Activated CD8-positive, alpha-beta T cell treated with anti-CD3 and anti-CD28 coated beads, Interleukin-2, amount 10 ng/mL, durations not matched to agents 7 days and 5 days (primary cell): ENCODE data around the gene DHRS4. TPM values are rescaled to one million over a fixed set of nuclear protein-coding genes. Genes with fewer than 3 reads are reported as not detected.
A peak's percentile ranks its signal among the peaks of the same experiment; 100 is the strongest.
"Not testable (repeated sequence)": the region's sequence is repeated elsewhere in the genome, so short reads cannot be mapped to it uniquely, and the experiment has no call there.

Experiments
- ATAC-seq: fragments of 150-1000 bp; cut with Tn5 transposase; one replicate; pipeline ENCODE4 v1.10.0; 2021; ENCODE audit warnings: moderate library complexity
- CTCF ChIA-PET: fragments of 350-600 bp; sonication (Branson Sonifier 250); formaldehyde crosslinking; loops from one replicate; lab custom pipeline; 2021; ENCODE audit warnings: antibody characterized with exemption; lab: Charles Lee
- POLR2A ChIA-PET: fragments of 350-600 bp; sonication (Branson Sonifier 250); formaldehyde crosslinking; loops from one replicate; lab custom pipeline; 2021; ENCODE audit warnings: antibody characterized with exemption; lab: Charles Lee
- DNase-seq: peaks from one replicate; pipeline ENCODE4 v3.0.0-alpha.2; 2020
- H3K27ac Mint-ChIP-seq: one replicate; pipeline ENCODE4 v1.8.0; 2021; ENCODE audit warnings: mild to moderate bottlenecking, mixed read lengths
- H3K27me3 Mint-ChIP-seq: one replicate; pipeline ENCODE4 v1.8.0; 2021; ENCODE audit warnings: low read depth, mixed read lengths
- H3K36me3 Mint-ChIP-seq: one replicate; pipeline ENCODE4 v1.8.0; 2021; ENCODE audit warnings: low read depth, mixed read lengths
- H3K4me1 Mint-ChIP-seq: one replicate; pipeline ENCODE4 v1.8.0; 2021; ENCODE audit warnings: low read depth, mixed read lengths
- H3K4me3 Mint-ChIP-seq: one replicate; pipeline ENCODE4 v1.8.0; 2021; ENCODE audit warnings: mild to moderate bottlenecking, mixed read lengths
- H3K9me3 Mint-ChIP-seq: one replicate; pipeline ENCODE4 v1.8.0; 2022; ENCODE audit warnings: mixed read lengths; ENCODE audit not compliant: insufficient read depth
- total RNA-seq, 2 experiments: library from RNA; stranded (reverse); gene quantifications; one replicate each; pipeline ENCODE4 v1.2.3, GENCODE V29; 2021

Gene DHRS4
- total RNA-seq, 2 experiments from 2014 or later: 18.3 to 19.4 TPM

DNA sequence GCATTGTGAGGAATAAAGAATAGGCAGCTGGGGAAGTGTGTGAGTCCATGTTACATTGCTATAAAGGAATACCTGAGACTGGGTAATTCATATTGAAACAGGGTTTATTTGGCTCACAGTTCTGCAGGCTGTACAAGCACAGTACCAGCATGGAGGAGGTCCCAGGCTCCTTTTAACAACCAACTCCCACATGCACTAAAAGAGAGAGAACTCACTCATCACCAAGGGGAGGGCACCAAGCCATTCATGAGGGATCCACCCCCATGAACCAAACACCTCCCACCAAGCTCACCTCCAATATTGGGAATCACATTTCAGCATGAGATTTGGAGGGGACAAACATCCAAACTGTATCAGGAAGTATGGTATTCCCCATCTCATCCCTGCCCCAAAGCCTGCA, 11.9 kb upstream of the DHRS4 start:
- H3K36me3 Mint-ChIP-seq: no peaks in the 10 kb centered on the region
- no peaks in the 10 kb centered on the region for H3K27me3 Mint-ChIP-seq
- H3K9me3 Mint-ChIP-seq: no peaks in the 10 kb centered on the region
- H3K27ac Mint-ChIP-seq: no peak overlapping the region
- ChIA-PET CTCF (no interaction called here), POLR2A (no interaction called here)
- no peaks in the 10 kb centered on the region for H3K4me1 Mint-ChIP-seq
- DNase-seq: no peak
- no peak for ATAC-seq
- no peak overlapping the region for H3K4me3 Mint-ChIP-seq

DNA sequence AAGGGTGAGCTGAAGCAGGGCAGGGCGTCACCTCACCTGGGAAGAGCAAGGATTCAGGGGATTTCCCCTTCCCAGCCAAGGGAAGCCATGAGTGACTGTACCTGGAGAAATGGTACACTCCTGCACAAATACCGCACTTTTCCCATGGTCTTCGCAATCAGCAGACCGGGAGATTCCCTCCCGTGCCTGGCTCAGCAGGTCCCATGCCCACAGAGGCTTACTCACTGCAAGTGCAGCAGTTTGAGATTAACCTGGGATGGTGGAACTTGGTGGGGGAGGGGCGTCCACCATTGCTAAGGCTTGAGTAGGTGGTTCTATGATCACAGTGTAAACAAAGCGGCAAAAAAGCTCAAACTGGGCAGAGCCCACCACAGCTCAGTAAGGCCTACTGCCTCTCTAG, 11.0 kb upstream of the DHRS4 start:
- ChIA-PET POLR2A (no interaction called here), CTCF (no interaction called here)
- Mint-ChIP-seq H3K36me3 (no peaks in the 10 kb centered on the region), H3K27ac (no peak overlapping the region), H3K27me3 (no peaks in the 10 kb centered on the region), H3K4me1 (no peaks in the 10 kb centered on the region), H3K4me3 (no peak overlapping the region), H3K9me3 (no peaks in the 10 kb centered on the region)
- no peak for ATAC-seq
- no peak for DNase-seq

DNA sequence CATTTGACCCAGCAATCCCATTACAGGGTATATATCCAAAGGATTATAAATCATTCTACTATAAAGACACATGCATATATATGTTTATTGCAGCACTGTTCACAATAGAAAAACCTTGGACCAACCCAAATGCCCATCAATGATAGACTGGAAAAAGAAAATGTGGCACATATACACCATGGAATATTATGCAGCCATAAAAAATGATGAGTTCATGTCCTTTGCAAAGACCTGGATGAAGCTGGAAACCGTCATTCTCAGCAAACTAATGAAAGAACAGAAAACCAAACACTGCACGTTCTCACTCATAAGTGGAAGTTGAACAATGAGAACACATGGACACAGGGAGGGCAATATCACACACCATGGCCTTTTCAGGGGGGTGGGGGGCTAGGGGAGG, 4.5 kb upstream of the DHRS4 start:
- H3K4me3 Mint-ChIP-seq, H3K27me3 Mint-ChIP-seq, H3K36me3 Mint-ChIP-seq, ATAC-seq, CTCF ChIA-PET, H3K9me3 Mint-ChIP-seq, H3K27ac Mint-ChIP-seq, DNase-seq, POLR2A ChIA-PET: not testable (repeated sequence)
- H3K4me1 Mint-ChIP-seq: peaks cover 21% of the 10 kb centered on the region

DNA sequence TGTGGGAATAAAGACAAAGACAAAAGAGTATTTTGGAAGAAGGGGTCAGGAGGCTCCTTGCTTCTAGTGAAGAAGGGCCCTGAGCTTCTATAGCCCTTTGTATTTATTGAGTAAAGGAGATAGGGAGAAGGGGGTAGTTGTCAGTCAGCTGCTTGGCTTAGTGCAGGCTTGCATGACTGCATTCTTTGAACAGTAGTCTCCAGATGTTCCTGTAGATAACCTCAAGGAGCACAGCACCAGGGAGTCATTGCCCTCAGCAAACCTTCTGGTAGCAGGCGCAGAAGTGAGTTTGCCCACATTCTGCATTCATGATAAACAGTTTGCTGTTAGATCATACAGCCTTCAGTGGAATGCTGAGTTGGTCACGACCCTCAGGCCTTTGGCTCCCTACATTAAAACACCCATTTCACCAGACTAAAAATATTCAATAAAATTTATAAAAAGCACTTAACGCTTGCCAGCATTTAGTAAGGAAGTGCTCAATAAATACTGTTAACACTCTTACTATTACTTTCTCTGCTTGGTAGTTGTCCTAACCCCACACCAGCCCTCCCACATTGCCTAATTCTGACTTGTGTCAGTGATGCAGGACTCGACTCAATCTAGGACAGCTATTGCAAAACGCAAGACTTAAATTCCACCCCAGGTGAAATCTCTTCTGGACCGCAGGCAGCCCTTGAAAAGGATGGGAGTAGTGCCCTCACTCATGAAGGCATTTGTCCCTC, 3.0 kb upstream of the DHRS4 start:
- Mint-ChIP-seq H3K4me3 (no peak overlapping the region), H3K4me1 (peaks cover 29% of the 10 kb centered on the region), H3K27ac (no peak overlapping the region), H3K27me3 (peaks cover 2% of the 10 kb centered on the region), H3K36me3 (peaks cover 10% of the 10 kb centered on the region), H3K9me3 (no peaks in the 10 kb centered on the region)
- CTCF ChIA-PET: no interaction called here
- DNase-seq: no peak
- ATAC-seq: no peak
- POLR2A ChIA-PET: no interaction called here

DNA sequence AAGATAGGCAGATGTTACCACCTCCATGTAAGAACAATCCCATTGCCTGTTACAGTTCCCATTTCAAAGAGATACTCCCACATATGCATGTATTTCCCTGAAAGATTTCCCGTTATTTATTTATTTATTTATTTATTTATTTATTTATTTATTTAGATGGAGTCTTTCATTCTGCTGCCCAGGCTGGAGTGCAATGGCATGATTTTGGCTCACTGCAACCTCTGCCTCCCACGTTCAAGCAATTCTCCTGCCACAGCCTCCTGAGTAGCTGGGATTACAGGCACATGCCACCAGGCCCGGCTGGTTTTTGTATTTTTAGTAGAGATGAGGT, 2.5 kb upstream of the DHRS4 start:
- H3K27ac Mint-ChIP-seq, H3K27me3 Mint-ChIP-seq, ATAC-seq, H3K4me3 Mint-ChIP-seq, CTCF ChIA-PET, POLR2A ChIA-PET, H3K9me3 Mint-ChIP-seq, DNase-seq: not testable (repeated sequence)
- H3K36me3 Mint-ChIP-seq: peaks cover 13% of the 10 kb centered on the region
- peaks cover 29% of the 10 kb centered on the region for H3K4me1 Mint-ChIP-seq

DNA sequence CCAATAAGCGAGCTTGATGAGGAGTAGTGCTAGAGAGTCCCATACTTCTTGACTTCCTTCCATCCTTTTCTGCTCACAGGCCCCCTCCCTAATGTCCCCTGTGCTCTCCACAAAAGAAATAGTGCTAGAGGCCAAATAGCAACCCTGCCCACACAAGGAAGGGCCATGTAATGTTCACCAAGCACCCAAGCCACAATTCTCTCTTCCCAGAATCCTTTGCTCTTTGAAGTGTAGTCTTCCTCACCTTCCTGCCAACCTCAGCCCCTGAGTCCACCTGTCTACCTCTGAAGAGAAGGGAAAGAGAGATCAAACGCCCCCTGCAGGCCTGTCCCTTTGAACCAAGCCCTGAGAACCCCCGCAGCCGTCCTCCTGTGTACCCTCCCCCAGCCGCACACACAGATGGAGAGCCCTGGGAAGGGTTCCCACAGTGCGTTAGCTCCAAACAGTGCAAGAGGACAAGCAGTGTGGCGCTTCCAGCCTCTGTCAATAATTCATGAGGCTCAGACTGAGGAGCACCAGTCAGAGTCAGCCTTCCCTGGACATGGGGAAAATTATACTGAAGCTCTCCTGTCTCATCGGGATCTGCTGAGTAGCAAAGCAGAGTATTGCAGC, 1.9 kb upstream of the DHRS4 start:
- ATAC-seq (no peak), DNase-seq (no peak)
- Mint-ChIP-seq H3K4me3 (no peak overlapping the region), H3K27ac (no peak overlapping the region), H3K36me3 (peaks cover 13% of the 10 kb centered on the region), H3K4me1 (peaks cover 29% of the 10 kb centered on the region), H3K9me3 (no peaks in the 10 kb centered on the region), H3K27me3 (peaks cover 2% of the 10 kb centered on the region)
- CTCF ChIA-PET: no interaction called here
- POLR2A ChIA-PET: no interaction called here

DNA sequence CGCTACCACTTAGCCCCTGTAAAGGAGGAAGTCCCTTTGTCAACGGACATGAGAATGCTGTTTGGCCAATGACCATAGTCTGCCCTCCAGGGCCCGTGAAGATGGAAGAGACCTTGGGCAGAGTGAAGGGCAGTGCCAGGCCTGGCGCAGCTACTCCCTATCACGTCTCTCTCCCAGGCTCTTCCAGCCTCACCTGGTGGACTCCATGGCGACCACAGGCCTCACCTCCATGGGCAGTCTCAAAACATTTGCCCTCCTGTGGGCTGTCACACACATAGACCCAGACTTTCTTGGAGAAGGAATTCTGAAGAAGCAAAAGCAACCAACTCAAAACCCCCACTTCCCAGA, 480 bp upstream of the DHRS4 start:
- POLR2A ChIA-PET: interaction anchor here (1.2 kb wide), 1 partner anchor 156 kb away, joined by 3 read pairs; no protein-coding TSS in a partner anchor
- peak overlapping the region; percentile 99 for H3K4me3 Mint-ChIP-seq

DNA sequence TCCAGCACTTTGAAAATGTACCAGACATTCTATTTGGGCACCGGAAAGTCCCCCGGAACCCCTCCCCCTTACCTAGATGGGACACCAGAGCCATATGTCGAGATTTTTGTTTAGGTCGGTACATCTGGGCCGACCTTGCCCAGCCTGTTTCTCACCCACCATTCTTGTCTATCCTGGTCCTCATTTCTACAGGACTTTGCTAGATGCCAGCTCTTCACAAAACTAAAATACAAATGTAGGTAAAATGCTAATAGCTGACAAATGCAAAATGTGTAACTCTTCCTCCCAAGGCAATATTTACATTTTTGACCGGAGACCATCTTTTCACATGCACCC, 677 bp downstream of the DHRS4 start:
- H3K27me3 Mint-ChIP-seq, H3K9me3 Mint-ChIP-seq, DNase-seq, H3K36me3 Mint-ChIP-seq: not testable (repeated sequence)
- ATAC-seq: peak; percentile 7
- peak overlapping the region; percentile 95 for H3K27ac Mint-ChIP-seq
- ChIA-PET CTCF (interaction anchor here (1.0 to 1.9 kb wide), 3 partner anchors 54 to 365 kb away, joined by 3 to 8 read pairs (median 5); no protein-coding TSS in a partner anchor), POLR2A (interaction anchor here (0.7 kb wide), 1 partner anchor 9 kb away, joined by 3 read pairs; no protein-coding TSS in a partner anchor)
- peaks cover 29% of the 10 kb centered on the region for H3K4me1 Mint-ChIP-seq
- H3K4me3 Mint-ChIP-seq: peak overlapping the region; percentile 99

More for the DNA sequence above, 480 bp upstream of the DHRS4 start:
- not testable (repeated sequence) for DNase-seq, ATAC-seq, H3K27me3 Mint-ChIP-seq, H3K9me3 Mint-ChIP-seq
- Mint-ChIP-seq H3K4me1 (peaks cover 29% of the 10 kb centered on the region), H3K27ac (peak overlapping the region; percentile 95), H3K36me3 (peaks cover 13% of the 10 kb centered on the region)
- CTCF ChIA-PET: interaction anchor here (0.6 to 1.9 kb wide), 8 partner anchors 8 to 364 kb away, joined by 3 to 8 read pairs (median 3); partner anchors contain the start of gene DHRS2

DNA sequence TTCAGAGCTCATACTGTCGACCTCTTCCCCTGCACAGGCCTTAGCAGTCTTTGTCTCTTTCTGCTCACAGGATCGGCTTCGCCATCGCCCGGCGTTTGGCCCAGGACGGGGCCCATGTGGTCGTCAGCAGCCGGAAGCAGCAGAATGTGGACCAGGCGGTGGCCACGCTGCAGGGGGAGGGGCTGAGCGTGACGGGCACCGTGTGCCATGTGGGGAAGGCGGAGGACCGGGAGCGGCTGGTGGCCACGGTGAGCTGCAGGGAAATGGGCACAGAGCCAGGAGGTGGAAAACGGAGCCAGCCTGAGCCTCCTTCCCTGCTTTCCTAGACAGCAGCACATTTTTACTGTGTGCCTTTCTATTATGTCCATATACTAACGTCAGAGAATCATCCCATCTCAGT, 1.4 kb downstream of the DHRS4 start:
- H3K36me3 Mint-ChIP-seq, H3K9me3 Mint-ChIP-seq, H3K27me3 Mint-ChIP-seq, DNase-seq, ATAC-seq, POLR2A ChIA-PET, H3K27ac Mint-ChIP-seq, H3K4me3 Mint-ChIP-seq: not testable (repeated sequence)
- peaks cover 29% of the 10 kb centered on the region for H3K4me1 Mint-ChIP-seq
- CTCF ChIA-PET: interaction anchor here (1.0 to 1.9 kb wide), 3 partner anchors 53 to 366 kb away, joined by 3 to 8 read pairs (median 5); no protein-coding TSS in a partner anchor

DNA sequence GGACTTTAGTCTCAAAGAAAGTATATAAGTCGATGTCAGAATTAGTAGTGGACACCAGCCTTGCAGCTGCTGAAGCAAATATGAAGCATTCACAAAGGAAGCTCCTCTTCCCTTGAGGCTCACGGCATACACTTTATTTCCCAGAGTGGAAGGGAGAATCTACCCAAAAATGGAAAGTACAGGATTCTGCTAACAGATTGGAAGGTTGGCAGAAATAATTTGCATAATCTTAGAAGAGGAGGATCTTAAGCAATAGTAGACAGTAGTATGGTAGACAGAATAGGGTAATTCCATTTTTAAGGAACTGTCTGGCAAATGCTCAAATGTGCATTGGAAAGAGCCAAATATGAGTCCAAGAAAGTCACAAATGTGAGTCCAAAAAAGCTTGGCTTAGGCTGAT, 2.2 kb downstream of the DHRS4 start:
- CTCF ChIA-PET, H3K4me3 Mint-ChIP-seq, POLR2A ChIA-PET, H3K27me3 Mint-ChIP-seq, H3K27ac Mint-ChIP-seq, H3K9me3 Mint-ChIP-seq, ATAC-seq, DNase-seq, H3K36me3 Mint-ChIP-seq: not testable (repeated sequence)
- peaks cover 29% of the 10 kb centered on the region for H3K4me1 Mint-ChIP-seq

DNA sequence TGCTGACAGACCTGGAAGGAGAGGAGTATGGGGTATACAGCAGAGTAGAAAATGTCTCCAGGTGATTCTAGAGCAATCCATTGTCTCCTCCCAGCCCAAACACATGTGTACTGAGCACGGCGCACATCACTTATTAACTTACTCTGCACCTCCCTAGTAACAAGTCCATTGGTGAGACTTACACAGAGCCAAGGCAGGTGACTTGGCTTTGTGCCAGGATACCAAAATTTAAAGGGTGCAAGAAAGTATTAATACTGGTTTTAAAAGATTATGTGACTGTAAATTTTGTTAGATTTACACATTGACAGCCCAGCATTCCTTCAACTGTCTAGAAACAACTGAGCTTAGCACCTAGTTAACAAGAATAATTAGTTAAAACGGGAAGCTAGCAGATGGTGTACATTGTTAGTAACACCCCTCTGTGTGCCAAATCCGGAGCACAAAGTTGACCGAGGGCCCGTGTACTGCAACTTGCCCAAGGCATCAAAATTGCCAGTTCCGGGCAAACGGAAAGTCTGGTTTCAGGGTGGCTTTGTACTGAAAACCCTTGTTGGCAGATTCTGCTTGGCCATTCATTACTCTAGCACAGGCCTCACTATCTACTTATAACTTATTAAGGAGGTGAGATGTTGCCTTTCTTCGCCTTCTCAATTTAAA, 4.5 kb downstream of the DHRS4 start:
- peaks cover 13% of the 10 kb centered on the region for H3K4me1 Mint-ChIP-seq
- DNase-seq, H3K9me3 Mint-ChIP-seq, ATAC-seq, H3K36me3 Mint-ChIP-seq, H3K4me3 Mint-ChIP-seq, H3K27ac Mint-ChIP-seq, POLR2A ChIA-PET, H3K27me3 Mint-ChIP-seq: not testable (repeated sequence)
- CTCF ChIA-PET: interaction anchor here (1.1 kb wide), 1 partner anchor 326 kb away, joined by 4 read pairs; no protein-coding TSS in a partner anchor

DNA sequence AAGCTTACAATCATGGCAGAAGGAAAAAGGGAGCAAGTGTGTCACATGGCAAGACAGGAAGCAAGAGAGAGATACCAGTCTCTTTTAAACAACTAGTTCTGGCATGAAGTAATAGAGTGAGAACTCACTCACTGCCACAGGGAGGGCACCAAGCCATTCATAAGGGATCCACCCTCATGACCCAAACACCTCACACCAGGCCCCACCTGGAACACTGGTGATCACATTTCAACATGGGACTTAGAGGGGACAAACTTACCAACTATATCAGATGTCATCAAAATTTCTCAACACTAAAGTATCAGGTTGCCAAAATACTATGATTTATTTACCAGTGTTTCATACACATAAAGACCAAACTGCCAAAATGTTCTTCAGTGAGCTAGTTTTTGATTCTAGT, 7.3 kb downstream of the DHRS4 start:
- H3K36me3 Mint-ChIP-seq, H3K9me3 Mint-ChIP-seq, CTCF ChIA-PET, H3K27me3 Mint-ChIP-seq, H3K4me3 Mint-ChIP-seq, H3K27ac Mint-ChIP-seq, POLR2A ChIA-PET, H3K4me1 Mint-ChIP-seq, ATAC-seq, DNase-seq: not testable (repeated sequence)
